PFSK-1 (cell line): ENCODE results near the gene PTPN11.

Experiments used
- FOXP2 ChIP-seq: optimal IDR thresholded peaks from 2 replicates; pipeline ENCODE3; 2011; ENCODE audit warnings: borderline replicate concordance, control low read depth, inconsistent platforms; ENCODE audit not compliant: insufficient read depth; ENCODE audit errors: extremely low read length, extremely low read depth
- POLR2AphosphoS5 ChIP-seq: IDR thresholded peaks from 2 replicates; pipeline ENCODE4 v1.6.1; 2012; ENCODE audit warnings: low read depth, mild to moderate bottlenecking, control low read depth, low read length, moderate library complexity
- REST ChIP-seq, 2 experiments: IDR thresholded peaks; 2 replicates each; pipeline versions ENCODE4 v1.6.1 to v1.8.0; 2011 to 2012; ENCODE audit warnings: low read depth in 2 of 2, low read length in 2 of 2, control low read depth in 1 of 2, inconsistent platforms in 1 of 2, mild to moderate bottlenecking in 1 of 2, moderate library complexity in 1 of 2; ENCODE audit not compliant: insufficient read depth in 1 of 2
- TAF1 ChIP-seq: IDR thresholded peaks from 2 replicates; pipeline ENCODE4 v1.6.1; 2012; ENCODE audit warnings: low read length, control low read depth, borderline replicate concordance; ENCODE audit not compliant: insufficient read depth

GRCh38 chr12:112421363-112421762 is 2.6 kb downstream of the PTPN11 start:
- no peak for TF ChIP-seq POLR2AphosphoS5
- TF ChIP-seq TAF1 = no peak
- TF ChIP-seq REST (IDR thresholded peaks at IDR 0.05; ENCODE audit: insufficient read depth in 1 of 2, low read depth in 2 of 2, low read length in 2 of 2) = no peak
- no peak for TF ChIP-seq FOXP2
